Measurements from ENCODE around the gene NOSTRIN. TPM values are rescaled to one million over a fixed set of nuclear protein-coding genes. Genes with fewer than 3 reads are reported as not detected.
"Not testable (repeated sequence)": the region's sequence is repeated elsewhere in the genome, so short reads cannot be mapped to it uniquely, and the experiment has no call there.

NOSTRIN gene
- total and polyA plus RNA-seq, 5 donors: 21.2 to 33.2 (median 26.5) TPM

- H3K27me3 ChIP-seq (ENCODE audit: control insufficient read depth, insufficient read depth): no peaks in the 10 kb centered on the region
- no peaks in the 10 kb centered on the region for H3K4me1 ChIP-seq (ENCODE audit: control insufficient read depth, insufficient read depth, low read length)
- H3K4me3 ChIP-seq (ENCODE audit: low read length): no peak overlapping the region
- H3K9me3 ChIP-seq (ENCODE audit: control insufficient read depth, low read length): no peaks in the 10 kb centered on the region
- H3K27ac ChIP-seq (ENCODE audit: low read length): no peak overlapping the region
- ATAC-seq: no peak
- intact Hi-C loops (cut with DNase I): loop anchor here in 1 of 4 donors (5.0 kb wide), 1 partner anchor 79 kb away; no protein-coding TSS in a partner anchor
- DNase-seq: no peak
These were observed 48.4 kb downstream of the NOSTRIN start for GRCh38 chr2:168850846-168851245.

GRCh38 chr2:168851674-168852320, 49.4 kb downstream of the NOSTRIN start:
- H3K27me3 ChIP-seq (ENCODE audit: control insufficient read depth, insufficient read depth): no peaks in the 10 kb centered on the region
- DNase-seq (peak; percentile 48 to 69 (median 52)), ATAC-seq (peak in 1 of 2 donors; percentile 49)
- H3K4me3 ChIP-seq (ENCODE audit: low read length): no peak overlapping the region
- WGBS: 81% methylated on average over 5 of the region's 5 CpGs
- H3K27ac ChIP-seq (ENCODE audit: low read length): no peak overlapping the region
- H3K4me1 ChIP-seq (ENCODE audit: control insufficient read depth, insufficient read depth, low read length): no peaks in the 10 kb centered on the region
- intact Hi-C loops (cut with DNase I): loop anchor here in 1 of 4 donors (5.0 kb wide), 1 partner anchor 79 kb away; no protein-coding TSS in a partner anchor
- no peaks in the 10 kb centered on the region for H3K9me3 ChIP-seq (ENCODE audit: control insufficient read depth, low read length)

- no peak overlapping the region for H3K27ac ChIP-seq (ENCODE audit: low read length)
- no peaks in the 10 kb centered on the region for H3K27me3 ChIP-seq (ENCODE audit: control insufficient read depth, insufficient read depth)
- no peaks in the 10 kb centered on the region for H3K9me3 ChIP-seq (ENCODE audit: control insufficient read depth, low read length)
- DNase-seq (no peak), ATAC-seq (no peak)
- intact Hi-C loops (cut with DNase I): loop anchor here in 1 of 4 donors (5.0 kb wide), 1 partner anchor 80 kb away; no protein-coding TSS in a partner anchor
- no peak overlapping the region for H3K4me3 ChIP-seq (ENCODE audit: low read length)
- no peaks in the 10 kb centered on the region for H3K4me1 ChIP-seq (ENCODE audit: control insufficient read depth, insufficient read depth, low read length)
- WGBS: 33% methylated on average over 3 of the region's 3 CpGs
These were observed 50.0 kb downstream of the NOSTRIN start for GRCh38 chr2:168852481-168852880.

- DNase-seq: no peak
- H3K27ac ChIP-seq (ENCODE audit: low read length): no peak overlapping the region
- H3K27me3 ChIP-seq (ENCODE audit: control insufficient read depth, insufficient read depth): no peaks in the 10 kb centered on the region
- H3K4me3 ChIP-seq (ENCODE audit: low read length): no peak overlapping the region
- intact Hi-C loops (cut with DNase I): loop anchor here in 1 of 4 donors (5.0 kb wide), 1 partner anchor 81 kb away; no protein-coding TSS in a partner anchor
- no peak for ATAC-seq
- no peaks in the 10 kb centered on the region for H3K9me3 ChIP-seq (ENCODE audit: control insufficient read depth, low read length)
- 90% methylated on average over 1 of the region's 1 CpG for whole genome bisulfite sequencing
- H3K4me1 ChIP-seq (ENCODE audit: control insufficient read depth, insufficient read depth, low read length): no peaks in the 10 kb centered on the region
These were observed 51.0 kb downstream of the NOSTRIN start for GRCh38 chr2:168853471-168853870.

- H3K27ac ChIP-seq (ENCODE audit: low read length): no peak overlapping the region
- ATAC-seq (no peak), DNase-seq (no peak)
- H3K4me1 ChIP-seq (ENCODE audit: control insufficient read depth, insufficient read depth, low read length): no peaks in the 10 kb centered on the region
- no peaks in the 10 kb centered on the region for H3K27me3 ChIP-seq (ENCODE audit: control insufficient read depth, insufficient read depth)
- no peaks in the 10 kb centered on the region for H3K9me3 ChIP-seq (ENCODE audit: control insufficient read depth, low read length)
- intact Hi-C loops (cut with DNase I): loop anchor here in 1 of 4 donors (5.0 kb wide), 1 partner anchor 82 kb away; no protein-coding TSS in a partner anchor
- WGBS: 97% methylated on average over 5 of the region's 5 CpGs
- H3K4me3 ChIP-seq (ENCODE audit: low read length): no peak overlapping the region
These were observed 52.2 kb downstream of the NOSTRIN start for GRCh38 chr2:168854651-168855050.

GRCh38 chr2:168855601-168856000, 53.2 kb downstream of the NOSTRIN start:
- ATAC-seq (no peak), DNase-seq (no peak)
- Histone ChIP-seq H3K9me3 (ENCODE audit: control insufficient read depth, low read length) (no peaks in the 10 kb centered on the region), H3K27me3 (ENCODE audit: control insufficient read depth, insufficient read depth) (no peaks in the 10 kb centered on the region), H3K4me1 (ENCODE audit: control insufficient read depth, insufficient read depth, low read length) (no peaks in the 10 kb centered on the region), H3K27ac (ENCODE audit: low read length) (no peak overlapping the region), H3K4me3 (ENCODE audit: low read length) (no peak overlapping the region)
- intact Hi-C loops (cut with DNase I): no loop called here
- WGBS: 96% methylated on average over 3 of the region's 3 CpGs

GRCh38 chr2:168858146-168858545, 55.7 kb downstream of the NOSTRIN start:
- WGBS: 100% methylated on average over 2 of the region's 2 CpGs
- H3K27me3 ChIP-seq (ENCODE audit: control insufficient read depth, insufficient read depth): no peaks in the 10 kb centered on the region
- H3K4me3 ChIP-seq (ENCODE audit: low read length): no peak overlapping the region
- no peak for DNase-seq
- no peaks in the 10 kb centered on the region for H3K9me3 ChIP-seq (ENCODE audit: control insufficient read depth, low read length)
- no peak overlapping the region for H3K27ac ChIP-seq (ENCODE audit: low read length)
- no peaks in the 10 kb centered on the region for H3K4me1 ChIP-seq (ENCODE audit: control insufficient read depth, insufficient read depth, low read length)
- intact Hi-C loops (cut with DNase I): no loop called here
- ATAC-seq: no peak

GRCh38 chr2:168867164-168867563, 64.7 kb downstream of the NOSTRIN start:
- not testable (repeated sequence) for ATAC-seq

GRCh38 chr2:168870369-168870768, 67.9 kb downstream of the NOSTRIN start:
- H3K27me3 ChIP-seq (ENCODE audit: control insufficient read depth, insufficient read depth); intact Hi-C loops (cut with DNase I); H3K27ac ChIP-seq (ENCODE audit: low read length); H3K9me3 ChIP-seq (ENCODE audit: control insufficient read depth, low read length); ATAC-seq; H3K4me1 ChIP-seq (ENCODE audit: control insufficient read depth, insufficient read depth, low read length); H3K4me3 ChIP-seq (ENCODE audit: low read length); DNase-seq: not testable (repeated sequence)
- WGBS: 100% methylated on average over 1 of the region's 1 CpG

More at GRCh38 chr2:168867164-168867563, 64.7 kb downstream of the NOSTRIN start:
- intact Hi-C loops (cut with DNase I); H3K9me3 ChIP-seq (ENCODE audit: control insufficient read depth, low read length); H3K4me3 ChIP-seq (ENCODE audit: low read length); DNase-seq; H3K27ac ChIP-seq (ENCODE audit: low read length); H3K27me3 ChIP-seq (ENCODE audit: control insufficient read depth, insufficient read depth); H3K4me1 ChIP-seq (ENCODE audit: control insufficient read depth, insufficient read depth, low read length): not testable (repeated sequence)
- 100% methylated on average over 1 of the region's 1 CpG for WGBS

GRCh38 chr2:168870824-168871223, 68.4 kb downstream of the NOSTRIN start:
- DNase-seq; ATAC-seq; H3K9me3 ChIP-seq (ENCODE audit: control insufficient read depth, low read length): not testable (repeated sequence)

GRCh38 chr2:168874368-168875054, 72.1 kb downstream of the NOSTRIN start:
- Histone ChIP-seq H3K9me3 (ENCODE audit: control insufficient read depth, low read length) (no peaks in the 10 kb centered on the region), H3K4me3 (ENCODE audit: low read length) (no peak overlapping the region), H3K27ac (ENCODE audit: low read length) (no peak overlapping the region), H3K4me1 (ENCODE audit: control insufficient read depth, insufficient read depth, low read length) (no peaks in the 10 kb centered on the region), H3K27me3 (ENCODE audit: control insufficient read depth, insufficient read depth) (no peaks in the 10 kb centered on the region)
- no peak for DNase-seq
- ATAC-seq: no peak
- intact Hi-C loops (cut with DNase I): no loop called here
- WGBS: 80% methylated on average over 6 of the region's 6 CpGs

More at GRCh38 chr2:168870824-168871223, 68.4 kb downstream of the NOSTRIN start:
- H3K4me1 ChIP-seq (ENCODE audit: control insufficient read depth, insufficient read depth, low read length); intact Hi-C loops (cut with DNase I); H3K27ac ChIP-seq (ENCODE audit: low read length); H3K4me3 ChIP-seq (ENCODE audit: low read length); H3K27me3 ChIP-seq (ENCODE audit: control insufficient read depth, insufficient read depth): not testable (repeated sequence)
- 98% methylated on average over 4 of the region's 4 CpGs for WGBS

All from right cardiac atrium (tissue), 5 donors.